Neural progenitor cell (in vitro differentiated cells): ENCODE data around the gene NTM. TPM values are rescaled to one million over a fixed set of nuclear protein-coding genes. Genes with fewer than 3 reads are reported as not detected.

Source experiments
- DNase-seq: peaks from one replicate; pipeline ENCODE4 v3.0.0-alpha.2; 2016; ENCODE audit warnings: low spot score
- H2AFZ ChIP-seq: fragments of 200-600 bp; sonication (generic); replicated peaks from 2 replicates; pipeline ENCODE4 v1.6.1; 2016; ENCODE audit warnings: antibody characterized with exemption
- H3F3A ChIP-seq: fragments of 200-600 bp; sonication (generic); 2 replicates; pipeline ENCODE4 v1.6.1; 2016; ENCODE audit warnings: antibody characterized with exemption, low read depth
- H3K27ac ChIP-seq: fragments of 200-600 bp; sonication (generic); 2 replicates; pipeline ENCODE4 v1.5.1; 2016; ENCODE audit warnings: mild to moderate bottlenecking
- H3K27me3 ChIP-seq: fragments of 200-600 bp; sonication (generic); 2 replicates; pipeline ENCODE4 v1.6.1; 2016; ENCODE audit warnings: mild to moderate bottlenecking, moderate library complexity
- H3K36me3 ChIP-seq: fragments of 200-600 bp; sonication (generic); 2 replicates; pipeline ENCODE4 v1.5.1; 2016
- H3K4me1 ChIP-seq: fragments of 200-600 bp; sonication (generic); 2 replicates; pipeline ENCODE4 v1.6.1; 2016; ENCODE audit warnings: mixed run types
- H3K4me2 ChIP-seq: fragments of 200-600 bp; sonication (generic); 2 replicates; pipeline ENCODE4 v1.6.1; 2016
- H3K4me3 ChIP-seq: fragments of 200-600 bp; sonication (generic); 2 replicates; pipeline ENCODE4 v1.5.1; 2016
- H3K79me2 ChIP-seq: fragments of 200-600 bp; sonication (generic); 2 replicates; pipeline ENCODE4 v1.6.1; 2016; ENCODE audit warnings: low read depth
- H3K9ac ChIP-seq: fragments of 200-600 bp; sonication (generic); 2 replicates; pipeline ENCODE4 v1.6.1; 2016
- H3K9me3 ChIP-seq: fragments of 200-600 bp; sonication (generic); 2 replicates; pipeline ENCODE4 v1.5.1; 2016; ENCODE audit warnings: low read depth
- H4K20me1 ChIP-seq: fragments of 200-600 bp; sonication (generic); 2 replicates; pipeline ENCODE4 v1.6.1; 2016; ENCODE audit warnings: low read depth
- H3K27ac Mint-ChIP-seq: 3 replicates; pipeline ENCODE4 v1.8.0; 2021; ENCODE audit warnings: mixed read lengths
- H3K27me3 Mint-ChIP-seq: 2 replicates; pipeline ENCODE4 v1.8.0; 2022; ENCODE audit warnings: low read depth, mild to moderate bottlenecking, inconsistent platforms, moderate library complexity, mixed read lengths; ENCODE audit not compliant: insufficient read depth
- H3K36me3 Mint-ChIP-seq: 3 replicates; pipeline ENCODE4 v1.8.0; 2021; ENCODE audit warnings: mixed read lengths
- H3K4me1 Mint-ChIP-seq: 3 replicates; pipeline ENCODE4 v1.8.0; 2021; ENCODE audit warnings: mixed read lengths
- H3K4me3 Mint-ChIP-seq: 3 replicates; pipeline ENCODE4 v1.8.0; 2021; ENCODE audit warnings: mild to moderate bottlenecking, moderate library complexity, mixed read lengths
- H3K9me3 Mint-ChIP-seq: 3 replicates; pipeline ENCODE4 v1.8.0; 2020; ENCODE audit warnings: mixed read lengths
- CTCF ChIP-seq: fragments of 200-600 bp; sonication (generic); IDR thresholded peaks from 2 replicates; pipeline ENCODE4 v1.5.1; 2017; ENCODE audit warnings: antibody characterized with exemption, mild to moderate bottlenecking
- EZH2 ChIP-seq: fragments of 200-600 bp; sonication (generic); IDR thresholded peaks from 2 replicates; pipeline ENCODE4 v1.6.1; 2017; ENCODE audit warnings: antibody characterized with exemption, mild to moderate bottlenecking, moderate library complexity
- EZH2phosphoT487 ChIP-seq: fragments of 200-600 bp; sonication (generic); IDR thresholded peaks from 2 replicates; pipeline ENCODE4 v1.6.1; 2017; ENCODE audit warnings: antibody characterized with exemption
- total RNA-seq: library from RNA; depleted of rRNA; stranded (reverse); fragments of >200 nt; gene quantifications from 2 replicates; pipeline ENCODE4 v1.2.3, GENCODE V29; 2015; ENCODE audit warnings: low replicate concordance

Gene NTM
- total RNA-seq, 1 donor from 2014 or later, result 4.3 TPM

GRCh38 chr11:132228746-132229325 is 858.4 kb downstream of the NTM start:
- Mint-ChIP-seq H3K36me3 (no peaks in the 10 kb centered on the region), H3K27me3 (no peaks in the 10 kb centered on the region), H3K9me3 (peaks cover 8% of the 10 kb centered on the region), H3K4me3 (no peak overlapping the region), H3K4me1 (peaks cover 7% of the 10 kb centered on the region), H3K27ac (no peak overlapping the region)
- H3K4me1 ChIP-seq, result no peaks in the 10 kb centered on the region
- no peaks in the 10 kb centered on the region for H3K36me3 ChIP-seq
- no peak overlapping the region for H2AFZ ChIP-seq
- no peaks in the 10 kb centered on the region for H3K9me3 ChIP-seq
- no peak overlapping the region for H3K9ac ChIP-seq
- no peaks in the 10 kb centered on the region for H3F3A ChIP-seq
- no peaks in the 10 kb centered on the region for H3K27me3 ChIP-seq
- H3K4me3 ChIP-seq, result no peak overlapping the region
- H3K4me2 ChIP-seq, result no peak overlapping the region
- H4K20me1 ChIP-seq, result no peaks in the 10 kb centered on the region
- H3K79me2 ChIP-seq, result no peaks in the 10 kb centered on the region
- no peak for TF ChIP-seq CTCF
- no peak for TF ChIP-seq EZH2
- TF ChIP-seq EZH2phosphoT487, result no peak
- H3K27ac ChIP-seq, result no peak overlapping the region
- DNase-seq, result no peak

GRCh38 chr11:132231656-132232347 is 861.4 kb downstream of the NTM start:
- Mint-ChIP-seq H3K4me1 (peaks cover 7% of the 10 kb centered on the region), H3K9me3 (peaks cover 2% of the 10 kb centered on the region), H3K27me3 (no peaks in the 10 kb centered on the region), H3K27ac (no peak overlapping the region), H3K36me3 (no peaks in the 10 kb centered on the region), H3K4me3 (no peak overlapping the region)
- no peak overlapping the region for H2AFZ ChIP-seq
- no peaks in the 10 kb centered on the region for H3K79me2 ChIP-seq
- H3K4me2 ChIP-seq, result no peak overlapping the region
- H3K4me3 ChIP-seq, result no peak overlapping the region
- H3K27ac ChIP-seq, result no peak overlapping the region
- no peaks in the 10 kb centered on the region for H3K27me3 ChIP-seq
- H4K20me1 ChIP-seq, result no peaks in the 10 kb centered on the region
- no peaks in the 10 kb centered on the region for H3K36me3 ChIP-seq
- H3K9ac ChIP-seq, result no peak overlapping the region
- H3K4me1 ChIP-seq, result no peaks in the 10 kb centered on the region
- no peak for DNase-seq
- TF ChIP-seq EZH2phosphoT487 (no peak), EZH2 (no peak), CTCF (no peak)
- H3F3A ChIP-seq, result no peaks in the 10 kb centered on the region
- no peaks in the 10 kb centered on the region for H3K9me3 ChIP-seq

GRCh38 chr11:132234878-132235277 is 864.5 kb downstream of the NTM start:
- H3K4me2 ChIP-seq, result no peak overlapping the region
- Mint-ChIP-seq H3K4me3 (no peak overlapping the region), H3K9me3 (no peaks in the 10 kb centered on the region), H3K36me3 (no peaks in the 10 kb centered on the region), H3K27me3 (no peaks in the 10 kb centered on the region), H3K4me1 (no peaks in the 10 kb centered on the region), H3K27ac (no peak overlapping the region)
- no peaks in the 10 kb centered on the region for H3K9me3 ChIP-seq
- H3K27ac ChIP-seq, result no peak overlapping the region
- no peak for DNase-seq
- H3K4me3 ChIP-seq, result no peak overlapping the region
- TF ChIP-seq EZH2 (no peak), EZH2phosphoT487 (no peak), CTCF (no peak)
- H3K9ac ChIP-seq, result no peak overlapping the region
- no peaks in the 10 kb centered on the region for H3K4me1 ChIP-seq
- no peaks in the 10 kb centered on the region for H4K20me1 ChIP-seq
- no peak overlapping the region for H2AFZ ChIP-seq
- no peaks in the 10 kb centered on the region for H3K36me3 ChIP-seq
- H3K79me2 ChIP-seq, result no peaks in the 10 kb centered on the region
- H3F3A ChIP-seq, result no peaks in the 10 kb centered on the region
- no peaks in the 10 kb centered on the region for H3K27me3 ChIP-seq
